GM12878 (cell line): Measurements from ENCODE around the gene S100A6. TPM values are rescaled to one million over a fixed set of nuclear protein-coding genes. Genes with fewer than 3 reads are reported as not detected.
A peak's percentile ranks its signal among the peaks of the same experiment; 100 is the strongest.

ENCODE experiments used
- ATAC-seq: fragments of 200-7000 bp; cut with Tn5 transposase; 3 replicates; pipeline ENCODE4 v1.9.1; 2020; ENCODE audit warnings: mild to moderate bottlenecking, moderate library complexity
- BruUV-seq: library from RNA; stranded (reverse); fragments of 400-500 nt; replicated peaks from 2 replicates; lab custom pipeline; 2021; lab: Mats Ljungman, UMichigan
- CTCF ChIA-PET: fragments of 300-600 bp; sonication (Branson Sonifier 250); formaldehyde crosslinking; extraction: SDS; loops from one replicate; lab custom pipeline; 2021; ENCODE audit warnings: inconsistent platforms; lab: Yijun Ruan, JAX
- POLR2A ChIA-PET: fragments of 350-600 bp; formaldehyde crosslinking; extraction: SDS; loops from one replicate; lab custom pipeline; 2021; ENCODE audit warnings: inconsistent platforms; lab: Charles Lee
- RAD21 ChIA-PET: fragments of 300-600 bp; sonication (Branson Sonifier 250); formaldehyde crosslinking; loops from one replicate; lab custom pipeline; 2023; ENCODE audit warnings: antibody characterized with exemption; ENCODE audit not compliant: unreplicated experiment; lab: Charles Lee
- SMC1A ChIA-PET: fragments of 300-600 bp; sonication (Branson Sonifier 250); formaldehyde crosslinking; loops from one replicate; lab custom pipeline; 2023; ENCODE audit not compliant: unreplicated experiment, uncharacterized antibody; lab: Charles Lee
- DNase-seq: peaks from one replicate; pipeline ENCODE4 v3.0.0-alpha.2; 2011; ENCODE audit warnings: low read depth, low spot score
- FAIRE-seq: peaks from 3 replicates; lab custom pipeline; 2011; peaks lifted over from hg19 to GRCh38; lab: Jason Lieb, UNC
- H2AFZ ChIP-seq: 2 replicates; pipeline ENCODE4 v1.6.0; 2011; ENCODE audit warnings: low read depth, low read length, control low read depth; ENCODE audit not compliant: control insufficient read depth
- H3K27ac ChIP-seq: 2 replicates; pipeline ENCODE4 v1.5.1; 2011; ENCODE audit warnings: control low read depth; ENCODE audit not compliant: control insufficient read depth, insufficient read depth
- H3K27me3 ChIP-seq, 2 experiments: replicated peaks in 1 of 2; 2 replicates each; pipeline versions ENCODE4 v1.6.0 to v1.6.1; 2011; ENCODE audit warnings: low read length in 1 of 2; ENCODE audit not compliant: control insufficient read depth in 2 of 2, insufficient read depth in 2 of 2
- H3K36me3 ChIP-seq, 2 experiments: 2 replicates each; pipeline ENCODE4 v1.5.1; 2011; ENCODE audit warnings: low read length in 1 of 2; ENCODE audit not compliant: control insufficient read depth in 2 of 2, insufficient read depth in 2 of 2
- H3K4me1 ChIP-seq: 2 replicates; pipeline ENCODE4 v1.6.1; 2011; ENCODE audit warnings: mild to moderate bottlenecking, low read length, moderate library complexity, mixed read lengths; ENCODE audit not compliant: control insufficient read depth, insufficient read depth
- H3K4me2 ChIP-seq: 2 replicates; pipeline ENCODE4 v1.6.0; 2011; ENCODE audit warnings: control low read depth; ENCODE audit not compliant: control insufficient read depth, insufficient read depth
- H3K4me3 ChIP-seq: fragments of 200-600 bp; sonication (generic); 2 replicates; pipeline ENCODE4 v1.5.1; 2016
- H3K79me2 ChIP-seq: 2 replicates; pipeline ENCODE4 v1.6.0; 2011; ENCODE audit warnings: low read length; ENCODE audit not compliant: control insufficient read depth, insufficient read depth
- H3K9ac ChIP-seq: 2 replicates; pipeline ENCODE4 v1.8.0; 2011; ENCODE audit warnings: low read length, control low read depth, mixed read lengths; ENCODE audit not compliant: control insufficient read depth, insufficient read depth
- H3K9me3 ChIP-seq: replicated peaks from 3 replicates; pipeline ENCODE4 v1.5.1; 2011; ENCODE audit warnings: mild to moderate bottlenecking, low read length; ENCODE audit not compliant: control insufficient read depth, insufficient read depth
- H4K20me1 ChIP-seq: 2 replicates; pipeline ENCODE4 v1.6.0; 2011; ENCODE audit not compliant: control insufficient read depth, insufficient read depth
- BHLHE40 ChIP-seq, 2 experiments: fragments of 450-650 bp in 1 of 2; IDR thresholded peaks; 2 replicates each; pipeline ENCODE4 v1.6.1; 2011 to 2017; ENCODE audit warnings: low read depth in 2 of 2, borderline replicate concordance in 1 of 2, improper control_type of control experiment in 1 of 2, low read length in 1 of 2, mild to moderate bottlenecking in 1 of 2
- CHD2 ChIP-seq: IDR thresholded peaks from 2 replicates; pipeline ENCODE4 v1.6.1; 2011; ENCODE audit warnings: low read depth, low read length, improper control_type of control experiment, borderline replicate concordance
- HCFC1 ChIP-seq: fragments of 150-350 bp; IDR thresholded peaks from 2 replicates; pipeline ENCODE4 v1.6.1; 2014; ENCODE audit warnings: low read length
- HDAC2 ChIP-seq: fragments of 200-600 bp; sonication (generic); IDR thresholded peaks from 2 replicates; pipeline ENCODE4 v1.6.1; 2017
- KDM1A ChIP-seq: fragments of 200-600 bp; sonication (generic); IDR thresholded peaks from 2 replicates; pipeline ENCODE4 v1.6.1; 2016; ENCODE audit warnings: borderline replicate concordance
- MEF2B ChIP-seq: fragments of 450-650 bp; IDR thresholded peaks from 2 replicates; pipeline ENCODE4 v1.6.1; 2018; ENCODE audit warnings: mild to moderate bottlenecking, moderate library complexity; ENCODE audit not compliant: partially characterized antibody, poor library complexity, severe bottlenecking
- MXI1 ChIP-seq: fragments of 150-350 bp; IDR thresholded peaks from 2 replicates; pipeline ENCODE4 v1.6.1; 2011; ENCODE audit warnings: low read depth, mild to moderate bottlenecking, inconsistent platforms, low read length, improper control_type of control experiment
- NR2C1 ChIP-seq: fragments of 450-650 bp; IDR thresholded peaks from 2 replicates; pipeline ENCODE4 v1.6.1; 2017; ENCODE audit warnings: antibody characterized with exemption, mild to moderate bottlenecking, moderate library complexity
- PML ChIP-seq: IDR thresholded peaks from 2 replicates; pipeline ENCODE4 v1.6.1; 2012; ENCODE audit warnings: low read length, inconsistent platforms
- SMAD5 ChIP-seq: IDR thresholded peaks from 2 replicates; pipeline ENCODE4 v1.6.1; 2016; ENCODE audit warnings: antibody characterized with exemption, low read depth
- SUPT20H ChIP-seq: IDR thresholded peaks from 2 replicates; pipeline ENCODE4 v1.6.1; 2011; ENCODE audit warnings: low read depth, mild to moderate bottlenecking, low read length, moderate library complexity, borderline replicate concordance; ENCODE audit not compliant: control insufficient read depth
- WRNIP1 ChIP-seq: IDR thresholded peaks from 2 replicates; pipeline ENCODE4 v1.6.1; 2011; ENCODE audit warnings: low read depth, low read length, improper control_type of control experiment, borderline replicate concordance
- YY1 ChIP-seq: IDR thresholded peaks from 2 replicates; pipeline ENCODE4 v1.6.1; 2011; ENCODE audit warnings: low read depth, mild to moderate bottlenecking, low read length
- WGBS: methylation state at CpG from one replicate; pipeline ENCODE4 v1.1.6; 2016; ENCODE audit warnings: low lambda C conversion rate; ENCODE audit not compliant: insufficient replicate concordance, insufficient coverage; ENCODE audit errors: missing lambda C conversion rate; 5-methylcytosine and 5-hydroxymethylcytosine counted together
- in situ Hi-C: fragments of 300-500 bp; cut with MboI; formaldehyde crosslinking; loops from 9 replicates; pipeline ENCODE4 v1.14.3; 2018; ENCODE audit warnings: mixed read lengths
- intact Hi-C: fragments of 100-400 bp; cut with micrococcal nuclease; formaldehyde crosslinking; loops from one replicate; pipeline ENCODE4 v1.14.2; 2022; ENCODE audit not compliant: unreplicated experiment
- polyA plus RNA-seq, 11 experiments: library from polyadenylated mRNA; depleted of rRNA in 4 of 11; unstranded in 6 of 11; stranded (reverse) in 5 of 11; fragments of >200 nt; fragmentation: Nextera tagmentation in 4 of 11; fragmentation: Illumina TruSeq in 1 of 11; extraction: Ambion mirVana in 4 of 11; extraction: Trizol in 1 of 11; gene quantifications; 1 replicate in 1 of 11; 2 replicates in 10 of 11; pipeline versions ENCODE4 v1.2.1 to v1.2.3, GENCODE V29; 2011 to 2016; ENCODE audit warnings: inconsistent platforms in 2 of 11, missing spikeins in 2 of 11, low read depth in 1 of 11
- total RNA-seq, 4 experiments: library from RNA; depleted of rRNA in 3 of 4; stranded (reverse); fragments of >200 nt in 3 of 4; fragmentation: Illumina TruSeq in 1 of 4; extraction: Trizol in 1 of 4; gene quantifications; 2 replicates each; pipeline versions ENCODE4 v1.2.1 to v1.2.3, GENCODE V29; 2013 to 2021
- TF ChIP-seq, protein P1 (sequence below): IDR thresholded peaks from 2 replicates; pipeline ENCODE4 v1.6.1; 2011; ENCODE audit warnings: borderline replicate concordance, low read depth, mild to moderate bottlenecking, moderate library complexity, mixed read lengths, low read length; ENCODE audit not compliant: insufficient read depth; ENCODE audit errors: extremely low read length
- TF ChIP-seq, protein P2 (sequence below): IDR thresholded peaks from 2 replicates; pipeline ENCODE4 v1.6.1; 2012; ENCODE audit warnings: low read depth, low read length, improper control_type of control experiment
- TF ChIP-seq, protein P3 (sequence below): fragments of 450-650 bp; IDR thresholded peaks from 2 replicates; pipeline ENCODE4 v1.6.1; 2017; ENCODE audit warnings: mild to moderate bottlenecking, moderate library complexity
- TF ChIP-seq, protein P4 (sequence below): fragments of 450-650 bp; IDR thresholded peaks from 2 replicates; pipeline ENCODE4 v1.6.1; 2016; ENCODE audit warnings: mild to moderate bottlenecking

The S100A6 gene
- total and polyA plus RNA-seq, 10 of the 15 experiments (the other 5 are each of a cell fraction or from before 2014, with no cell fraction given), result 7.2 to 121 (median 45.7) TPM

DNA sequence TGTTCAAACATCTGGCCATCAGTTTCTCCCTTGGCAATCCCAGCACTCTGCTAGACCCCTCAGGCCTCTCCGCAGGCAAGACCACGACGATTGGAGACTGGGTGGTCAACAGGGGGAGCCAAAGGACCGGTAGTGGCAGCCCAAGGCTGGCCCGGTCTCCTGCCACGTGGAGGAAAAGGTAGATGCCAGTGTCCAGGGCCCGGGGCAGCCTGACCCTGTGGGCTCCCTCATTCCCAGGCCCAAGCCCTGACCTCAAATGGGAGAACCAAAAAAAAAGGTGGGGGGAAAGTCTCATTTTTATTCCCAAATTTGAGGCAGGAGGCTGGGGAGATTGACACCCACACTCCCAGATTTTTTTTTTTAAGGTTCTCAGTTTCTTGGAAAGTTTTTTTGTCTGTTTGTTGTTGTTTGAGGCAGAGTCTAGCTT, 24.8 kb downstream of the S100A6 start:
- BruUV-seq, result no TSS peak
- H3K27me3 ChIP-seq, result no peaks in the 10 kb centered on the region
- no peaks in the 10 kb centered on the region for H4K20me1 ChIP-seq
- H2AFZ ChIP-seq, result peak overlapping the region; percentile 16
- no peak overlapping the region for H3K4me2 ChIP-seq
- ChIA-PET CTCF (interaction anchor here (0.6 to 7.3 kb wide), 46 partner anchors 9 to 744 kb away, joined by 3 to 191 read pairs (median 4); partner anchors contain the start of genes CHTOP, DENND4B, ILF2 and JTB), RAD21 (interaction anchor here (0.6 to 4.5 kb wide), 19 partner anchors 9 to 270 kb away, joined by 3 to 59 read pairs (median 4); partner anchors contain the start of genes CHTOP, ILF2, S100A14 and S100A2), SMC1A (interaction anchor here (0.7 to 3.7 kb wide), 31 partner anchors 10 to 476 kb away, joined by 3 to 41 read pairs (median 4); partner anchors contain the start of genes PGLYRP3, RAB13 and S100A6), POLR2A (interaction anchor here (1.1 to 1.4 kb wide), 2 partner anchors 22 to 34 kb away, joined by 3 read pairs; no protein-coding TSS in a partner anchor)
- no peak overlapping the region for H3K27ac ChIP-seq
- DNase-seq (no peak), FAIRE-seq (peak; percentile 96), ATAC-seq (peak; percentile 97)
- 0% methylated on average over 7 of the region's 7 CpGs for WGBS
- in situ Hi-C loops, result no loop called here
- H3K9me3 ChIP-seq, result no peaks in the 10 kb centered on the region
- no peaks in the 10 kb centered on the region for H3K79me2 ChIP-seq
- H3K4me3 ChIP-seq, result no peak overlapping the region
- intact Hi-C loops, result loop anchor here (1.0 to 5.0 kb wide), 4 partner anchors 57 to 236 kb away; partner anchors contain the start of genes ILF2 and S100A14
- no peaks in the 10 kb centered on the region for H3K36me3 ChIP-seq
- no peak overlapping the region for H3K9ac ChIP-seq
- H3K4me1 ChIP-seq, result no peaks in the 10 kb centered on the region
- no peak for TF ChIP-seq HCFC1
- no peak for TF ChIP-seq SUPT20H
- TF ChIP-seq MEF2B, result no peak
- TF ChIP-seq KDM1A, result no peak
- TF ChIP-seq WRNIP1, result no peak
- peak; percentile 32; the same call in 1 of the 2 replicates for TF ChIP-seq MXI1
- peak in 1 of 2 experiments; percentile 52; a peak in 1 of 4 replicates for TF ChIP-seq BHLHE40 (IDR thresholded peaks at IDR 0.05; ENCODE audit: borderline replicate concordance in 1 of 2, low read depth in 2 of 2, low read length in 1 of 2)
- TF ChIP-seq, protein P1, sequence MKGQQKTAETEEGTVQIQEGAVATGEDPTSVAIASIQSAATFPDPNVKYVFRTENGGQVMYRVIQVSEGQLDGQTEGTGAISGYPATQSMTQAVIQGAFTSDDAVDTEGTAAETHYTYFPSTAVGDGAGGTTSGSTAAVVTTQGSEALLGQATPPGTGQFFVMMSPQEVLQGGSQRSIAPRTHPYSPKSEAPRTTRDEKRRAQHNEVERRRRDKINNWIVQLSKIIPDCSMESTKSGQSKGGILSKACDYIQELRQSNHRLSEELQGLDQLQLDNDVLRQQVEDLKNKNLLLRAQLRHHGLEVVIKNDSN, result peak; percentile 47
- TF ChIP-seq PML, result no peak
- no peak for TF ChIP-seq NR2C1
- TF ChIP-seq, protein P2, sequence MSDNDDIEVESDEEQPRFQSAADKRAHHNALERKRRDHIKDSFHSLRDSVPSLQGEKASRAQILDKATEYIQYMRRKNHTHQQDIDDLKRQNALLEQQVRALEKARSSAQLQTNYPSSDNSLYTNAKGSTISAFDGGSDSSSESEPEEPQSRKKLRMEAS, result peak; percentile 74
- TF ChIP-seq, protein P3, sequence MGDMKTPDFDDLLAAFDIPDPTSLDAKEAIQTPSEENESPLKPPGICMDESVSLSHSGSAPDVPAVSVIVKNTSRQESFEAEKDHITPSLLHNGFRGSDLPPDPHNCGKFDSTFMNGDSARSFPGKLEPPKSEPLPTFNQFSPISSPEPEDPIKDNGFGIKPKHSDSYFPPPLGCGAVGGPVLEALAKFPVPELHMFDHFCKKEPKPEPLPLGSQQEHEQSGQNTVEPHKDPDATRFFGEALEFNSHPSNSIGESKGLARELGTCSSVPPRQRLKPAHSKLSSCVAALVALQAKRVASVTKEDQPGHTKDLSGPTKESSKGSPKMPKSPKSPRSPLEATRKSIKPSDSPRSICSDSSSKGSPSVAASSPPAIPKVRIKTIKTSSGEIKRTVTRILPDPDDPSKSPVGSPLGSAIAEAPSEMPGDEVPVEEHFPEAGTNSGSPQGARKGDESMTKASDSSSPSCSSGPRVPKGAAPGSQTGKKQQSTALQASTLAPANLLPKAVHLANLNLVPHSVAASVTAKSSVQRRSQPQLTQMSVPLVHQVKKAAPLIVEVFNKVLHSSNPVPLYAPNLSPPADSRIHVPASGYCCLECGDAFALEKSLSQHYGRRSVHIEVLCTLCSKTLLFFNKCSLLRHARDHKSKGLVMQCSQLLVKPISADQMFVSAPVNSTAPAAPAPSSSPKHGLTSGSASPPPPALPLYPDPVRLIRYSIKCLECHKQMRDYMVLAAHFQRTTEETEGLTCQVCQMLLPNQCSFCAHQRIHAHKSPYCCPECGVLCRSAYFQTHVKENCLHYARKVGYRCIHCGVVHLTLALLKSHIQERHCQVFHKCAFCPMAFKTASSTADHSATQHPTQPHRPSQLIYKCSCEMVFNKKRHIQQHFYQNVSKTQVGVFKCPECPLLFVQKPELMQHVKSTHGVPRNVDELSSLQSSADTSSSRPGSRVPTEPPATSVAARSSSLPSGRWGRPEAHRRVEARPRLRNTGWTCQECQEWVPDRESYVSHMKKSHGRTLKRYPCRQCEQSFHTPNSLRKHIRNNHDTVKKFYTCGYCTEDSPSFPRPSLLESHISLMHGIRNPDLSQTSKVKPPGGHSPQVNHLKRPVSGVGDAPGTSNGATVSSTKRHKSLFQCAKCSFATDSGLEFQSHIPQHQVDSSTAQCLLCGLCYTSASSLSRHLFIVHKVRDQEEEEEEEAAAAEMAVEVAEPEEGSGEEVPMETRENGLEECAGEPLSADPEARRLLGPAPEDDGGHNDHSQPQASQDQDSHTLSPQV, result no peak
- TF ChIP-seq, protein P4, sequence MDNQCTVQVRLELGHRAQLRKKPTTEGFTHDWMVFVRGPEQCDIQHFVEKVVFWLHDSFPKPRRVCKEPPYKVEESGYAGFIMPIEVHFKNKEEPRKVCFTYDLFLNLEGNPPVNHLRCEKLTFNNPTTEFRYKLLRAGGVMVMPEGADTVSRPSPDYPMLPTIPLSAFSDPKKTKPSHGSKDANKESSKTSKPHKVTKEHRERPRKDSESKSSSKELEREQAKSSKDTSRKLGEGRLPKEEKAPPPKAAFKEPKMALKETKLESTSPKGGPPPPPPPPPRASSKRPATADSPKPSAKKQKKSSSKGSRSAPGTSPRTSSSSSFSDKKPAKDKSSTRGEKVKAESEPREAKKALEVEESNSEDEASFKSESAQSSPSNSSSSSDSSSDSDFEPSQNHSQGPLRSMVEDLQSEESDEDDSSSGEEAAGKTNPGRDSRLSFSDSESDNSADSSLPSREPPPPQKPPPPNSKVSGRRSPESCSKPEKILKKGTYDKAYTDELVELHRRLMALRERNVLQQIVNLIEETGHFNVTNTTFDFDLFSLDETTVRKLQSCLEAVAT, result no peak
- TF ChIP-seq CHD2, result no peak
- no peak for TF ChIP-seq SMAD5
- TF ChIP-seq HDAC2, result no peak
- TF ChIP-seq YY1, result peak; percentile 45; the same call in 1 of the 2 replicates
